Loucy (cell line): ENCODE results near the gene DALRD3.
A peak's percentile ranks its signal among the peaks of the same experiment; 100 is the strongest.

Experiments
- EZH2phosphoT487 ChIP-seq: fragments of 200-600 bp; IDR thresholded peaks from 2 replicates; pipeline ENCODE4 v1.6.1; 2018; ENCODE audit warnings: antibody characterized with exemption, mild to moderate bottlenecking, moderate library complexity, borderline replicate concordance
- TF ChIP-seq, protein P1 (sequence below): fragments of 200-600 bp; sonication (generic); conservative IDR thresholded peaks from 2 replicates; pipeline ENCODE4 v1.5.1; 2014; ENCODE audit warnings: mild to moderate bottlenecking, antibody characterized with exemption, low read length

DNA sequence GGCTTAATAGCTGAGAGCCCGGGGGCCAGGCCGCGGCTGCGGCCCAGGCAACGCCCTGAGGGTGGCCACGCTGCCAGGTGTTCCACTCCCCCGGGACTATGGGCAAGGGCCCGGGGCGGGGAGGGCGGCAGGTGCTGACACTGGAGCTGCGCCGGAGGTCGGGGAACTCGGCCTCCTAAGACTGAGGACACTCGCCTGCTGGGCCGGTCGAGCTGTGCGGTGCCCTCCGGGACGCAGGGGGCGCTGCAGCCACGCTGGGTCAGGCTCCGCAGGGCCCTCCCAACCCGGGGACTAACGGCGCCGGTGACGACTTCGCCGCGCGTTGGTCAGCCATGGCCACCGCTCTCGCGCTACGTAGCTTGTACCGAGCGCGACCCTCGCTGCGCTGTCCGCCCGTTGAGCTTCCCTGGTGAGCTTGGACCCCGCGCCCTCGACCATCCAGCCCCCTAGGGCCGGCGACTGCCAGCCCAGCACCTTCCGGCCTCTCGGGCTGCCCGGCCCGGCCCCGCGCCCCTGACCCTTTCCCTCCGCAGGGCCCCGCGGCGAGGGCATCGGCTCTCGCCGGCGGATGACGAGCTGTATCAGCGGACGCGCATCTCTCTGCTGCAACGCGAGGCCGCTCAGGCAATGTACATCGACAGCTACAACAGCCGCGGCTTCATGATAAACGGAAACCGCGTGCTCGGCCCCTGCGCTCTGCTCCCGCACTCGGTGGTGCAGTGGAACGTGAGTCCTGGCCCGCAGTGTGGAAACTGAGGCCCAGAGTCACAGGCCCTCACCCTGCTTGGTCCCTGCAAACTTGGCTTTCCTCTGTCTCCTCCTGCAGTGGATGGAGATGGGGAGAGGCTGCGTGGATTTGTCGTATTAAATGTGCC is 3.7 kb upstream of the DALRD3 start, which contains the start of gene NDUFAF3:
- TF ChIP-seq, protein P1, sequence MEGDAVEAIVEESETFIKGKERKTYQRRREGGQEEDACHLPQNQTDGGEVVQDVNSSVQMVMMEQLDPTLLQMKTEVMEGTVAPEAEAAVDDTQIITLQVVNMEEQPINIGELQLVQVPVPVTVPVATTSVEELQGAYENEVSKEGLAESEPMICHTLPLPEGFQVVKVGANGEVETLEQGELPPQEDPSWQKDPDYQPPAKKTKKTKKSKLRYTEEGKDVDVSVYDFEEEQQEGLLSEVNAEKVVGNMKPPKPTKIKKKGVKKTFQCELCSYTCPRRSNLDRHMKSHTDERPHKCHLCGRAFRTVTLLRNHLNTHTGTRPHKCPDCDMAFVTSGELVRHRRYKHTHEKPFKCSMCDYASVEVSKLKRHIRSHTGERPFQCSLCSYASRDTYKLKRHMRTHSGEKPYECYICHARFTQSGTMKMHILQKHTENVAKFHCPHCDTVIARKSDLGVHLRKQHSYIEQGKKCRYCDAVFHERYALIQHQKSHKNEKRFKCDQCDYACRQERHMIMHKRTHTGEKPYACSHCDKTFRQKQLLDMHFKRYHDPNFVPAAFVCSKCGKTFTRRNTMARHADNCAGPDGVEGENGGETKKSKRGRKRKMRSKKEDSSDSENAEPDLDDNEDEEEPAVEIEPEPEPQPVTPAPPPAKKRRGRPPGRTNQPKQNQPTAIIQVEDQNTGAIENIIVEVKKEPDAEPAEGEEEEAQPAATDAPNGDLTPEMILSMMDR = peak; percentile 79
- TF ChIP-seq EZH2phosphoT487 = no peak
